ENCODE measurements around the gene RASGRP3.

RASGRP3 gene

DNA sequence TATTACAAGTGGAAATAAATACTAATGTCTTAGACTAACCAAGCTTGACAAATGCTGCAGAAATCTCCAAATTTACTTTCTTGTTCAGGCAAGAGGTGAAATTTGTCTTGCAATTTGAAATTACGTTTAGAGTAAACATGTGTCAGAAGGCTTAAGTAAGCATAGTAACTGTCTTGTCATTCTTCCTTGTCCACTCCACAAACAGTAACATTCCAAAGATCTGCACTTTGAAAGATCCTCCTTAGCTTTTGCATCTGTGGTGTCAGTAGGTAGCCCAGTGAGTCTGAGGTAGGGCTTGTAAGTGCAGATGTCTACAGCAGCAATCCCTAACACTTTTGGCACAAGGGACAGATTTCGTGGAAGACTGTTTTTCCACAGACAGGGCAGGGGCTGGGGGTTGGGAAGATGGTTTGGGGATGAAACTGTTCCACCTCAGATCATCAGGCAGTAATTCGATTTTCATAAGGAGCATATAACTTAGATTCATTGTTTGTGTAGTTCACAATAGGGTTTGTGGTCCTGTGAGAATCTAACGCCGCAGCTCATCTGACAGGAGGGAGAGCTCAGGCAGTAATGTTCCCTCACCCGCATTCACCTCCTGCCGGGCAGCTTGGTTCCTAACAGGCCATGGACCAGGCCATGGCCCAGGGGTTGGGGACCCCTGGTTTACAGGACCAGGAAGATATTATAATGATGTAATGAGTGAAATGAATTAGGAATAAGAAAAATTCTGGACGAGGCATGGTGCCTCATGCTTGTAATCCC is 18.6 kb downstream of the RASGRP3 start:
- Histone ChIP-seq H3K9ac (ENCODE audit: insufficient read length, low read depth) (no peak overlapping the region), H3K4me3 (ENCODE audit: insufficient read length, low read depth) (no peak overlapping the region)
- no peak for DNase-seq (ENCODE audit: low read depth, low spot score)

DNA sequence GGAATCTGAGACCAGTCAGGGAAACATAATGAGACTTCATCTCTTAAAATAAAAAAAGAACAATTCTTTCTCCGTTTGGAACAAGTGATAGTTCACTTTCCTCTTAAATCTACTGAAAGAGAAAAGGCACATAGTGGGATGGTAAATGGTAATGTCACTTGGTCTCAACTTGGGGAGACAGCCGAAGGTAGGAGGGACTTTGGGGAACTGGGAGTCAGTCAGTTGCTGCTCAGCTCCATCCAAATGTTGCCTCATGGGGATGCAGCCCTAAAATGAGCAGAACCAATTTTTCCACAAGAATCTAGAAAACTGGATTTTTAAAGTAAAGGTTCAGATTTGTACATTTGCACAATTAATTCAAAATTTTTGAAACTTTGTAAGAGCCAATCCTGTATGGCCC is 19.2 kb downstream of the RASGRP3 start:
- H3K36me3 ChIP-seq (ENCODE audit: insufficient read depth, insufficient read length, low read length) = no peaks in the 10 kb centered on the region
- TF ChIP-seq SUZ12 (IDR thresholded peaks at IDR 0.05; ENCODE audit: extremely low read depth, insufficient read depth, insufficient read length) (no peak), ZNF274 (IDR thresholded peaks at IDR 0.05; ENCODE audit: low read depth, low read length) (no peak), YY1 (IDR thresholded peaks at IDR 0.05; ENCODE audit: insufficient read depth, insufficient read length) (no peak)
- DNase-seq (ENCODE audit: low read depth, low spot score) = no peak
- no peak overlapping the region for H3K4me3 ChIP-seq (ENCODE audit: insufficient read length, low read depth)
- no peaks in the 10 kb centered on the region for H3K27me3 ChIP-seq (ENCODE audit: insufficient read depth, insufficient read length)
- H3K9ac ChIP-seq (ENCODE audit: insufficient read length, low read depth) = no peak overlapping the region
- H3K9me3 ChIP-seq (ENCODE audit: insufficient read depth, low read length) = no peaks in the 10 kb centered on the region
- H3K4me1 ChIP-seq (ENCODE audit: insufficient read depth, insufficient read length) = no peaks in the 10 kb centered on the region

More for the DNA sequence above, 18.6 kb downstream of the RASGRP3 start:
- no peaks in the 10 kb centered on the region for H3K27me3 ChIP-seq (ENCODE audit: insufficient read depth, insufficient read length)
- no peaks in the 10 kb centered on the region for H3K36me3 ChIP-seq (ENCODE audit: insufficient read depth, insufficient read length, low read length)
- TF ChIP-seq YY1 (IDR thresholded peaks at IDR 0.05; ENCODE audit: insufficient read depth, insufficient read length) = no peak
- TF ChIP-seq ZNF274 (IDR thresholded peaks at IDR 0.05; ENCODE audit: low read depth, low read length) = no peak
- no peak for TF ChIP-seq SUZ12 (IDR thresholded peaks at IDR 0.05; ENCODE audit: extremely low read depth, insufficient read depth, insufficient read length)
- H3K9me3 ChIP-seq (ENCODE audit: insufficient read depth, low read length) = no peaks in the 10 kb centered on the region
- H3K4me1 ChIP-seq (ENCODE audit: insufficient read depth, insufficient read length) = no peaks in the 10 kb centered on the region

DNA sequence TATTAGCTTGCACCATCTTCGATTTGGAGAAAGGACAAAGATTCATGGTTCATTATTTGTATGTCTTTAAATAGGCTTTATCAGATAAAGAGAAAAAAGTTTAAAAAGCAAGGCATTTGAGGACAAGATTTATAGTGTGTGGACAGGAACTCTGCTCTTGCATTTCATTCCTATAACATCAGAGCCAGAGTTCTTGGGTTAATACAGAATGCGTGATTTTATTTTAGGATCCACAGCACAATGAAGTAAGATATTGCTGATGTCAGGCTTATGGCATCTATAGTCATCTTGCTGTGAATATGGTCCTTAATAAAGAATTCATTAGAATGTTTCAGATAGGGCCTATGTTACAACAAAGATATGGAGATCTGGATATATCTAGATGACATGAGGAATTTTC is 19.7 kb downstream of the RASGRP3 start:
- H3K4me1 ChIP-seq (ENCODE audit: insufficient read depth, insufficient read length) = no peaks in the 10 kb centered on the region
- TF ChIP-seq YY1 (IDR thresholded peaks at IDR 0.05; ENCODE audit: insufficient read depth, insufficient read length) (no peak), ZNF274 (IDR thresholded peaks at IDR 0.05; ENCODE audit: low read depth, low read length) (no peak), SUZ12 (IDR thresholded peaks at IDR 0.05; ENCODE audit: extremely low read depth, insufficient read depth, insufficient read length) (no peak)
- no peak overlapping the region for H3K9ac ChIP-seq (ENCODE audit: insufficient read length, low read depth)
- DNase-seq (ENCODE audit: low read depth, low spot score) = no peak
- no peaks in the 10 kb centered on the region for H3K27me3 ChIP-seq (ENCODE audit: insufficient read depth, insufficient read length)
- no peaks in the 10 kb centered on the region for H3K9me3 ChIP-seq (ENCODE audit: insufficient read depth, low read length)
- no peak overlapping the region for H3K4me3 ChIP-seq (ENCODE audit: insufficient read length, low read depth)
- H3K36me3 ChIP-seq (ENCODE audit: insufficient read depth, insufficient read length, low read length) = no peaks in the 10 kb centered on the region

DNA sequence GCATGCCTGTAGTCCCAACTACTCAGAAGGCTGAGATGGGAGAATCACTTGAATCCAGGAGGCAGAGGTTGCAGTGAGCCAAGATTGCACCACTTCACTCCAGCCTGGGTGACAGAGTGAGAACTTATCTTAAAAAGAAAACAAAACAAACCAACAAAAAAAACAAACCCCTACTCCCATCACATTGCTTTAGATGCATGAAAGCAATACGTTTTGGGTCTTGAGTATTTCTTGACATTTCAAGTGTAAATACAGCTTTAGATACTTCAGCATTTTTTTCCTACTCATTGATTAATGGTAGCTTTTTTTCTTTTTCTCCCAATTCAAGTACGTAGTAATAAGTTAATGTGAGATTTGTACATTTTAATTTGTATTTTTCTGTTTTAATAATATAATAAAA is 20.3 kb downstream of the RASGRP3 start:
- H3K9ac ChIP-seq (ENCODE audit: insufficient read length, low read depth) = no peak overlapping the region
- H3K4me3 ChIP-seq (ENCODE audit: insufficient read length, low read depth) = no peak overlapping the region
- no peak for TF ChIP-seq ZNF274 (IDR thresholded peaks at IDR 0.05; ENCODE audit: low read depth, low read length)
- TF ChIP-seq SUZ12 (IDR thresholded peaks at IDR 0.05; ENCODE audit: extremely low read depth, insufficient read depth, insufficient read length) = no peak
- no peak for TF ChIP-seq YY1 (IDR thresholded peaks at IDR 0.05; ENCODE audit: insufficient read depth, insufficient read length)
- no peak for DNase-seq (ENCODE audit: low read depth, low spot score)
- H3K36me3 ChIP-seq (ENCODE audit: insufficient read depth, insufficient read length, low read length) = no peaks in the 10 kb centered on the region
- no peaks in the 10 kb centered on the region for H3K27me3 ChIP-seq (ENCODE audit: insufficient read depth, insufficient read length)
- H3K9me3 ChIP-seq (ENCODE audit: insufficient read depth, low read length) = no peaks in the 10 kb centered on the region
- no peaks in the 10 kb centered on the region for H3K4me1 ChIP-seq (ENCODE audit: insufficient read depth, insufficient read length)

DNA sequence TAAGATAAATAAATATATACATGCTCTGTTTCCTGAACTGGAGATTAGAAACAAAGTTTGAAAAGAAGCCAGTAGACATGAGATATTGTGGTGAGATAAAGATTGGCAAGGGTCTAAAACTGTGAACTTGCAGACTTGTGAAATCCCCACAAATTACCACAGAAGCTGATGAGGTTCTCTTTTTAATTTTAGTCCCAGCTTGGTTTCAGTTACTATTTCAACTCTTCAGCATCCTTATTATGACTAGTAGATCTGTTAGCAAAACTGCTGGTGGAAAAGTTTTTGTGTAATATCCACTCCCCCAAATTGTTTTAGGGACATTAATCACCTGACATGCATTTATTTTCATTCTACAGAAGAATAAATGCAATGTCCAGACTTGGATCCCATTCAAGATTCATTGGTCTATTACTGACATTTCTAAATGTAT is 20.8 kb downstream of the RASGRP3 start:
- H3K4me3 ChIP-seq (ENCODE audit: insufficient read length, low read depth) = no peak overlapping the region

GRCh38 chr2:33498291-33498956 is 22.0 kb downstream of the RASGRP3 start:
- Histone ChIP-seq H3K4me1 (ENCODE audit: insufficient read depth, insufficient read length) (no peaks in the 10 kb centered on the region), H3K9ac (ENCODE audit: insufficient read length, low read depth) (no peak overlapping the region)
- DNase-seq (ENCODE audit: low read depth, low spot score) = no peak

More for the DNA sequence above, 20.8 kb downstream of the RASGRP3 start:
- TF ChIP-seq SUZ12 (IDR thresholded peaks at IDR 0.05; ENCODE audit: extremely low read depth, insufficient read depth, insufficient read length) (no peak), ZNF274 (IDR thresholded peaks at IDR 0.05; ENCODE audit: low read depth, low read length) (no peak), YY1 (IDR thresholded peaks at IDR 0.05; ENCODE audit: insufficient read depth, insufficient read length) (no peak)
- Histone ChIP-seq H3K36me3 (ENCODE audit: insufficient read depth, insufficient read length, low read length) (no peaks in the 10 kb centered on the region), H3K9me3 (ENCODE audit: insufficient read depth, low read length) (no peaks in the 10 kb centered on the region), H3K9ac (ENCODE audit: insufficient read length, low read depth) (no peak overlapping the region), H3K4me1 (ENCODE audit: insufficient read depth, insufficient read length) (no peaks in the 10 kb centered on the region), H3K27me3 (ENCODE audit: insufficient read depth, insufficient read length) (no peaks in the 10 kb centered on the region)
- DNase-seq (ENCODE audit: low read depth, low spot score) = no peak

GRCh38 chr2:33500177-33500576 is 23.7 kb downstream of the RASGRP3 start:
- Histone ChIP-seq H3K4me1 (ENCODE audit: insufficient read depth, insufficient read length) (no peaks in the 10 kb centered on the region), H3K27me3 (ENCODE audit: insufficient read depth, insufficient read length) (no peaks in the 10 kb centered on the region), H3K9ac (ENCODE audit: insufficient read length, low read depth) (no peak overlapping the region), H3K9me3 (ENCODE audit: insufficient read depth, low read length) (no peaks in the 10 kb centered on the region), H3K4me3 (ENCODE audit: insufficient read length, low read depth) (no peak overlapping the region), H3K36me3 (ENCODE audit: insufficient read depth, insufficient read length, low read length) (no peaks in the 10 kb centered on the region)
- TF ChIP-seq ZNF274 (IDR thresholded peaks at IDR 0.05; ENCODE audit: low read depth, low read length) (no peak), SUZ12 (IDR thresholded peaks at IDR 0.05; ENCODE audit: extremely low read depth, insufficient read depth, insufficient read length) (no peak), YY1 (IDR thresholded peaks at IDR 0.05; ENCODE audit: insufficient read depth, insufficient read length) (no peak)
- no peak for DNase-seq (ENCODE audit: low read depth, low spot score)

More at GRCh38 chr2:33498291-33498956, 22.0 kb downstream of the RASGRP3 start:
- H3K27me3 ChIP-seq (ENCODE audit: insufficient read depth, insufficient read length) = no peaks in the 10 kb centered on the region
- no peak for TF ChIP-seq YY1 (IDR thresholded peaks at IDR 0.05; ENCODE audit: insufficient read depth, insufficient read length)
- TF ChIP-seq SUZ12 (IDR thresholded peaks at IDR 0.05; ENCODE audit: extremely low read depth, insufficient read depth, insufficient read length) = no peak
- no peak for TF ChIP-seq ZNF274 (IDR thresholded peaks at IDR 0.05; ENCODE audit: low read depth, low read length)
- no peaks in the 10 kb centered on the region for H3K36me3 ChIP-seq (ENCODE audit: insufficient read depth, insufficient read length, low read length)
- H3K9me3 ChIP-seq (ENCODE audit: insufficient read depth, low read length) = no peaks in the 10 kb centered on the region
- H3K4me3 ChIP-seq (ENCODE audit: insufficient read length, low read depth) = no peak overlapping the region

Measured in NT2/D1 (cell line).